GM21367 (cell line): ENCODE measurements around the gene MAPKAP1.
A peak's percentile ranks its signal among the peaks of the same experiment; 100 is the strongest.
"Not testable (repeated sequence)": the region's sequence is repeated elsewhere in the genome, so short reads cannot be mapped to it uniquely, and the experiment has no call there.

Experiments
- ATAC-seq: cut with Tn5 transposase; IDR thresholded peaks from one replicate; pipeline ENCODE4 v1.9.1; 2021; ENCODE audit not compliant: unreplicated experiment

Gene MAPKAP1

DNA sequence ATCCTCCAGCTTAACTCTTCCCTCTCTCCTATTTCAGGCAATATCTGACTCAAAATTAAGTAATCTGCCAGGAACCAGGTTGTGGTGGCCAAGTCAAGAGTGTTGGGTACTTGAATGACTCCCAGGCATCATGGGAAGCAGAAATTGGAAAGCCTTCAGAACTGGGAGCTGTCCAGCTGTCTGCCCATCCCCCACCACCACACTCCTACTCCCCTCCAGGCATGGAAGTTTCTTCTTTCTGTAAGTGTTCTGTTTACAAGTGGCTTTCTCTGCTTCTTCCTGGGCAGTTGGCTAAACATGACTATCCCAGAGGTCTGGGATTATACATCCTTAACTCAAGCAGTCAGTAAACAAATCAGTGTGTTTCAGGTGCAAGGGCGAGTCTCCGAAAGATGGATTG is 25.6 kb upstream of the MAPKAP1 start:
- no peak for ATAC-seq

DNA sequence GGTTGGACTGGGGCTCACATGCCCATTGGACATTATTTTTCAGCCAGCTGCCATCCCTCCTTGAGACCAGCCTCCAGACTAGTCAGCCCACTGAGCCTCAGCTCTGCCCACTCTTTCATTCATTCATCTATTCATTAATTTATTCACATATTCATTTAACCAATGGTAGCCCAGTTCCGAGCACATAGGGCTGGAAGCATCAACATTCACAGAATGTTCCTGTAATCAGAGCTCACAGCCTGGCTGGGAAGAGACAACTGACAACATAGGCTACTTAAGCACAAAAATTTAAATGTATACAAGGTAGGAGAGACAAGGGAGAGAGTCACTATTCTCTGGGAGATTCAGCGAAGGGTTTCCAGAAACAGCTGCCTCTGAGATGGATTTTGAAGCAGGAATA is 23.2 kb upstream of the MAPKAP1 start:
- ATAC-seq: no peak

DNA sequence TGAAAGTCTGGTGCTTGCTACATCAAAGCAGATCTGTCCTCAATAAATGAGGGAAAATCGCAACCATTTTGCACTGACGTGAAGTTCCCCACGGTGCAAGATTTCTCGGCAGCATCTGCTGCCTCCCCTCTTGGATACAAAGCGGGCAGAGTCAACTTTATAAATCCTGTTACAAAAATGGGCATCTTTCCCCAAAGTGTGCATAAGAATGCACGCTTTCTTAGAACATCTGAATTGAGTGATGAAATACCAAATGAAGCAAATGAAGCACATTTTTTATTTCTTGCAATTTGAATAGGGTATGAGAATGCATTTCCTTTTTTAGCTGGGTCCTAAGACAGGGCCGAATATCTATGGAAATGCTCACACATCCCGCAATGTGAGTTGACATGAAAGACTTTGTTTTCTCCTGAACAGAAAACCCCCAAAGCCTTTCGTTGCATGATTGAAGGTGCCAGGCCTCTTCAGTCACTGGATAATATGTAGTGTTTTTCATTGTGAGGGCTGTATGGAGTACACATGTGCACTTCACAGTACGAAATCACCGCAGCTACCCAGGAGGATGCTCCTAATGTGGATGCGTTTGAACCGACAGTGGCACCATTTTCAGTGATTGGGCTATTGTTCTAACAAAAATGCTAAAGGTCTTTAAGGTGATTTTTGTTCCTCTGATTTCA is 19.6 kb upstream of the MAPKAP1 start:
- ATAC-seq: no peak

DNA sequence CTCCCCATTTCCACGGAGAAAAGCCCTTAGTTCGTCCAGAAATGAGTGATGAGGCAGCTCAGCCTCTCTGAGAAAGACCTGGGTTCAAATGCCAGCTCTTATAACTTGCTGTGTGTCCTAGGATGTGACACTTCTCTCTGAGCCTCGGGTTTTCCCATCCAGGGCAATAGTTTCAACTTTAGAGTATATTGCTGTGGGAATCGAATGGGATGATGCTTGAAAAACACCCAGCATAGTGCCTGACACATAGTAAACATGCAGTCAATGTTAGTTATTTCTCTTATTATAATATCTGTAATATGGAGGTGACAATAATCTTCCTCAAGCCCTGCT is 430 bp upstream of the MAPKAP1 start:
- ATAC-seq: no peak

DNA sequence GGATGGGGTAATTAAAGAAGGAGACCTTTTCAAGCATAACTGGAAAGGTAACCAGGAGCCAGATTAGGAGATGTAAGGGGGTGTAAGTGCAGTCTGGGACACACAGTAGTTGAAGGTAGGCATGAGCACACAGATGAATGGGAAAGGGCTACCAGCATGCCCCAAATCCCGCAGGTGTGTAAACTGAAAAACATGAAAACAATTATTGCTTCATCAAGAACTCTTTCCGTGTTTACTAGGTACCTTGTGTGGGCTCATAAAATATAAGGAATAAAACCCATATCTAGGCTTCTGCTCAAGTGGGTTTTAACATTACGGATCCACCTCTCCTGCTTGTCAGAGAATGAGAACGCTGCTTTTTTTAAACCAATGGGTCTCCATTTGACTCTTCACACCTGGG is 1.1 kb downstream of the MAPKAP1 start:
- ATAC-seq: no peak

DNA sequence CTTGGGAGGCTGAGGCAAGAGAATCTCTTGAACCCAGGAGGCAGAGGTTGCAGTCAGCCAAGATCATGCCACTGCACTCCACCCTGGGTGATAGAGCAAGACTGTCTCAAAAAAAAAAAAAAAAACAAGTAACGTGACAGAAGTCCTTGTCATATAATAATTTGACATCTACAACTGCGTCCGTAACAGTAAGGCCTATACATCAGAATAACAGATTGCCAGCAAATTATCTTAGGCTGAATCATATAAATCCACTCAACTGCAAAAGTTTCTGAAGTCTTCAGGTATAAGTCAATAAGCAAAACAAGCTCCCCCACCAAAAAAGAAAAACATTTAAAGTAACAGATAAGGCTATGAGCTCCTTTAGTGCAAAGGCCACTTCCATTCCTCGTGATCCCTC is 3.3 kb downstream of the MAPKAP1 start:
- ATAC-seq: no peak

DNA sequence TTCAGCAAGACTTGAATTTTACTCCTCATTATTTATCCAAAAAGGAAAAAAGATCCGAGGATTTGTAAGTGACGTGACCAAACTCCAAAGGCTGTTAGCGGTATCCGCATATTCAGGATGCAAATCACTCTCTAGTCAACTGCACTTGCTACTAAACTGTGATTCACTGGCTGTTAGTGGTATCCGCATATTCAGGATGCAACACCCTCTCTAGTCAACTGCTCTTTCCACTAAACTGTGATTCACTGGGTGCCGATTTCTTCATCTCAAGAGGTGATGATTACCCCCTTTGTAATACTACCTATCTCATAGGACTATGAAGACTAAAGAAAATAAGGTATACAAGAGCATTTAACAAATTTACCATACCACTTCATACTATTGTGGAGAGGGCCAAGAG is 5.7 kb downstream of the MAPKAP1 start:
- no peak for ATAC-seq

DNA sequence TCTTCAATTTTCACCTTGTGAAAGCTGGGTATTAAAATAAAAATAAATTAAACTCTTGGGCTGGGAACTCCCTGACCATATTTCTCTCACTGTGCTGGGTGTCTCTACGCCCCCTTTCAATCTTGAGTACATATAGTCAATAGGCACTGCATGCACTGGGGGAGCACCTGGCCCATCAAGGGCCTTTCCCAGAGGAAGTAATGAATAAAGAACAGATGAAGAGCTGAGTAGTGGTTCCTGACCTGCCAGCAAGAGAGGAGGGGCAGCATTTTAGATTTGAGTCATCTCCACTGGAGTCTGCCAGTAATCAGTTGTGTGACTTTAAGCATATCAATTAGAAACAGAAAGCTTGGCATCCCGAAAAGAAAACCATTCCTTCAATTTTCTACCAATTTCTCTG is 6.2 kb downstream of the MAPKAP1 start:
- peak; percentile 63 for ATAC-seq

DNA sequence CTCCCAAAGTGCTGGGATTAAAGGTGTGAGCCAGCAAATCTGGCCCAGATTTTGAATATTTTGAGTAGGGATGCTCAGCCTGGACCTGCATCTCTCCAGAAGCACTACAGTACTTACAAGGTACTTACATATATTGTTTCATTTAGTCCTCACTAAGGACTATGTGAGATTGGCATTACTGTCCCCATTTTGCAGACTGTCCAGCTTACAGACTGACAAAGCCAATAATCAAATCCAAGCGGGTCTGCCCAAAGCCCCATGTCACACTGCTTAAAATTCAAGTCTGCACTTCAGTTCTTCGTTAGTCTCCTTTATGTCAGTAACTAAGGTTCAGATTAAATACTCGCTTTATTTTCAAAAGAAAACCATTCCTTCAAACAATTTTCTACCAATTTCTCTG is 7.1 kb downstream of the MAPKAP1 start:
- no peak for ATAC-seq

DNA sequence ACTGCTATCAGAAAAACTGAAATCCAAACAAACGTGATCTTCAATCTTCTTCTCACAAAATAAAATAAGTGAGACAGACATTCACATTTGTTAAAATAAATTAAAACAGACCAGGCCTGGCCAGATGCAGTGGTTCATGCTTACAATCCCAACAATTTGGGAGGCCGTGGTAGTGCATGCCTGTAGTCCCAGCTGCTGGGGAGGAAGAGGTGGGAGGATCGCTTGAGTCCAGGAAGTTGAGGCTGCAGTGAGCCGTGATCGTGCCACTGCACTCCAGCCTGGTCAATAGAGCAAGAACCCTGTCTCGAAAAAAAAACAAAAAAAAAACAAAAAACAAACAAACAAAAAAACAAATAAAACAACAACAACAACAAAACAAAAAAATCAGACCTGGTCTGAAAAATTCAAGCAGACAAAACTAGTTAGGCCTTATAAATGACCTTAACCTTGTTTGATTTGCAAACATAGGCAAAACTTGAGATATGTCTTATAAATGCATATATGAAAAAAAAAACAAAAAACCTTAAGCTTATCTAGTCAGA is 10.8 kb downstream of the MAPKAP1 start:
- ATAC-seq: no peak

DNA sequence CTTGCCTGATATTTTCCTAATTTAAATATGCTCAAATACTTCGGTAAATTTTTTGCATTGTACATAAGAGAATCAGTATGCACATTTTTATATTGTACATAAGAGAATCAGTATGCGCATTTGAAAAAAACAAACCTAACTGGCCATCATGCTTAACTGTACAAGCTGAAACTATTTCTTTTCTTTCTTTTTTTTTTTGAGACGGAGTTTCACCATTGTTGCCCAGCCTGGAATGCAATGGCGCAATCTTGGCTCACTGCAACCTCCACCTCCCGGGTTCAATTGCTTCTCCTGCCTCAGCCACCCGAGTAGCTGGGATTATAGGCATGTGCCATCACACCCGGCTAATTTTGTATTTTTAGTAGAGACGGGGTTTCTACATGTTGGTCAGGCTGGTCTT is 11.5 kb downstream of the MAPKAP1 start:
- not testable (repeated sequence) for ATAC-seq

DNA sequence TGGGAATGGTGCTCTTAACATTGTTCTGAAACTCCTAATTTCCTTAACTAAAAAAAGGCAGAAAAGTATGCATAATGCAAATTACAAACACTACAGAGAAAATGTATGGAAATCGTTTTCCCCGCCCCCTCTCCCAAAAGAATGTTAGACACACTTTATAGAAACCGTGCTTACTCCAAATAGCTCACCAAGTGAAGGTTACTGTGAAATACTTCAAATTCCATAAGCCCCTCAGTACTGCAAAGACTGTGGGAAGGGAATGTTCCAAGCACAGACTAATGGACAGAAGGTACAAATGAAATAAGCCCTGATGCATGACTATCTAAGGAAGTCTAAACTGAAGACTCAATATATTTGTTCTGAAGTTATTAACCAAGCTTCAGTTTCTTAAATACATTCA is 12.5 kb downstream of the MAPKAP1 start:
- no peak for ATAC-seq

DNA sequence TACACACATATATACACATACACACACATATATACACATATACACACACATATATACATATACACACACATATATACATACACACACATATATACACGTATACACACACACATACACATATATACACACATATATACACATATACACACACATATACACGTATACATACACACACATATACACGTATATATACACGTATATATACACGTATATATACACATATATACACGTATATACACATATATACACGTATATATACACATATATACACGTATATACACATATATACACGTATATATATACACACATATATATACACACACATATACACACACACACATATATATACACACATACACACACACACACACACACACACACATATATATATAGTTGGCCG is 13.5 kb downstream of the MAPKAP1 start:
- not testable (repeated sequence) for ATAC-seq

DNA sequence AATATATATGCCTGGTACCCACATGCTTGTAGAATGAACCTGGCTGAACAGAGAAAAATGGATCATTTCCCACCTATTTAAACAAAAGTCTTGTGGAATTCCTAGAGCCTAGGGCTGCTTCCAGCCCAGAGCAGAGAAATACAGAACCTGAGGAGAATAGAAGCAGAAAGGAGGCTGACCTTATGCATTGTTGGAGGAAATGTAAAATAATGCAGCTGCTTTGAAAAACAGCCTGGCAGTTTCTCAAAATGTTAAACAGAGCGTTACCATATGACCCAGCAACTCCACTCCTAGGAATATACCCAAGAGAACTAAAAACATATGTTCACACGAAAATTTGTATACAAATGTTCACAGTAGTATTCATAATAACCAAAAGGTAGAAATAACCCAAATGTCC is 15.1 kb downstream of the MAPKAP1 start:
- no peak for ATAC-seq

DNA sequence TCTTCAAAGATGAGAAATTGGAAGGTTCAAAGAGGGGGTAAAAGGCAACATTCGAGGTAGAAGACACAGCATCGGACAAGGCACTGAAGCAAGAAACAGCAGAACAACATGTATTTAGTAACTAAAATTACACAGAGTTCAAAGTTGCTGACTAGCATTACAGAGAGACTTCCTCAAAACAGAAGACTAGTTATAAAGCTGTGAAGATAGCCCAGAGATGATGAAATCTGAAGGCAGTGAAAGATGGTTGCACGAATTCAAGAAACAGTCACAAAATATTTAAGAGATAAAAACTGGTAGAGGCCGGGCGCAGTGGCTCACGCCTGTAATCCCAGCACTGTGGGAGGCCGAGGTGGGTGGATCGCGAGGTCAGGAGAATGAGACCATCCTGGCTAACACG is 16.3 kb downstream of the MAPKAP1 start:
- ATAC-seq: no peak

DNA sequence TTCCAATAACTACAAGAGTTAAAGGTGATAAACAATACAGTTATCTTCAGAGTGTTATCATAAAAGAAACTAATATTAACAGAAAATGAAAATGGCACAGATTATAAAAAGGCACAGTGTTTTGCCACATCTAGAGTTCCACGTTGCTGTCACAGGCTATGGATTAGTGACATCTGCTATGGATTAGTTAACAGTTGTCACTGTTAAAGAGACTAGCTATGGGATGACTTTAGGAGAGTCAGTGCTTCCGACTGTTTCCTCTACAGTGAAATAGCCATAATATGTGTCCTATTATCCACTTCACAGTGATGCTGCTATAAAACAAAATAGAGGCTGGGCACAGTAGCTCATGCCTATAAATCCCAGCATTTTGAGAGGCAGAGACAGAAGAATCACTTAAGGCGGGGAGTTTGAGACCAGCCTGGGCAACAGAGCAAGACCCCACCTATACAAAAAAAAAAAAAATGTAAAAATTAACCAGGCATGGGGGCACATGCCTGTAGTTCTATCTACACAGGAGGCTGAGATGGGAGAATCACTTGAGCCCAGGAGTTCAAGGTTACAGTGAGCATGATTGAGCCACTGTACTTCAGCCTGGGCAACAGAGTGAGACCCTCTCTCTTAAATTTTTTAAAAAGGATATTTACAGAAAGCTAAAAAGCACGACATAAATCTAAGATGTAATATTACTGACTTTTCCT is 19.7 kb downstream of the MAPKAP1 start:
- no peak for ATAC-seq

DNA sequence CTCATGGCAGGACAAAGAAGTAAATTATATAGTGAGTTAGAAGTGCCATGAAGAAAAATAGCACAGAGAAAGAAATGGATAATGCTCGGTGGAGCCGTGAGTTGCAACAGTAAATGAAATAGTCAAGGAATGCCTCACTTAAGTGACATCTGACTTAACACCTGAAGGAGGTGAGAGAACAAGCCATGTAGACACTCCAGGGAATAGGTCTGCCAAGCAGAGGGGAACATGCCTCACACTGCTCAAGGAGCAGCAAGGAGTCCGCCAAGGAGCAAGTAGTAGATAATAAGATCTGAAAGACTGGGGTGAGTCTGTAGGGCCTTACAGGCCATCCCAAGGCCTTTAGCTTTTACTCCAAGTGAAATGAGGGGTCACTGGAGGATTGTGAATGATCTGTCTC is 21.8 kb downstream of the MAPKAP1 start:
- ATAC-seq: no peak

DNA sequence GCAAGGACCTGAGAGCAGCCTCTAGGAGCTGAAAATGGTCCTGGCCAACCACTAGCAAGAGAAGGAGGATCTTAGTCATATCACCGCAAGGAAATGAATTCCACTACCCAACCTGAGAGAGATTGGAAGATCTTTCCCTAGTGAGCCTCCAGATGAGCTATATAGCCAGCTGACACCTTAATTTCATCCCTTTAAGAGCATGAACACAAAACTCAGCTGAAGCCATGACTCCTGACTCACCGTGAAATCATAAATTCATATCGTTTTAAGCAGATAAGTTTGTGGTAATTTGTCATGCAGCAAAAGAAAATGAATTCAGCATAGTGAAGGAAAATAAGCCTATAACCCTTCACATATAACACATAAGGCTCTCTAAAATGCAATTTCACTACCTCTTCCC is 23.5 kb downstream of the MAPKAP1 start:
- no peak for ATAC-seq

DNA sequence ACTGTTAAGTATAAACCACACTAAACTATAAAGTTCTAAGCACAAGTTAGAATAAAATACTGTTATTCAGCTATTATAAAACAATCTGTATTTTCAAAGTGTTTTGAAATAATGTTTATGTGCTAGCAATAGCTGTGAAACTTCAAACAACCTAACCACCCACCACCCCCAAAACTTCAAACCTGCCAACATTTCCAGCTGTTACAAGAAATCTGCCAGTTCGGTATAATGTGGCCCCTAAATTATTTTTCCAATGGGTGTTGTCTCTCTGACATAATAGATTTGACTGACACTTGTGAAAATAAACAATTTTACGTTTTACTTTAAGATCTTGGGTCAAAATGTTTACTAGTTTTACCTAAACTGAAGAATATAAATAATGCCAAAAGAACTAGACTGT is 24.7 kb downstream of the MAPKAP1 start:
- ATAC-seq: no peak

DNA sequence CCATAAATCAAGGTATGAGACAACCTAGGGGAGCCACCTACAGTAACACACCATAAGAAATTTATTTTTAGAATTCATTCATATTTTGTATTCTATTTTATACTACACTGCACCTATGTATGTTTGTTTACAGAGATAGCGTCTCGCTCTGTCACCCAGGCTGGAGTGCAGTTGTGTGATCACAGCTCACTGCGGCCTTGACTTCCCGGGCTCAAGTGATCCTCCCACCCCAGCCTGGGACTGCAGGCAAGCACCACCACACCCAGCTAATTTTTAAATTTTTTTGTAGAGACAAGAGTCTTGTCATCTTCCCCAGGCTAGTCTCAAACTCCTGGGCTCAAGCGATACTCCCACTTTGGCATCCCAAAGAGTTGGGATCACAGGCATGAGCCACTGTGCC is 25.4 kb downstream of the MAPKAP1 start:
- no peak for ATAC-seq

DNA sequence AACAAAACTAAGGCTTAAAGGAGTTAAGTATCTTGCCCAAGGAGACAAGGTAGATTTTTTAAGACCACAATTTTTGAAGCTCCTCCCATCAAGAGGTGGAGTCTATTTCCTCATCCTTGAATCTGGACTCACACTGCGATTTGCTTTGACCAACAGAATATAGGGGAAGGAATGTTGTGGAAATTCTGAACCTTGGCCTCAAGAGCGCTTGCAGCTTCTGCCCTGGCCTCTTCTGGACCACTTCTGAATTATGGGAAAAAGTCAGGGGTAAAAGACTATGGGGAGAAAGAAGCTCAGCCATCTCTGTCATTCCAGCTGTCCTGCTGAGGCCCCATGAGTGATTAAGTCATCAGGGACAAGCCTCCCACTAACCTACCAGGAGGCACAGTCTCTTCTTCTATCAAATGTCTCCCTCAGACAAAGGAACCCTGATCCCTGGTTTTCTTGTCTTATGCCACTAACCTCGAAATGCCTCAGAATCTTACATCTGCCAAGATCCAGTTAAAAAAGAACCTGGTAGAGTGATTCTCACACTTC is 25.9 kb downstream of the MAPKAP1 start:
- no peak for ATAC-seq

DNA sequence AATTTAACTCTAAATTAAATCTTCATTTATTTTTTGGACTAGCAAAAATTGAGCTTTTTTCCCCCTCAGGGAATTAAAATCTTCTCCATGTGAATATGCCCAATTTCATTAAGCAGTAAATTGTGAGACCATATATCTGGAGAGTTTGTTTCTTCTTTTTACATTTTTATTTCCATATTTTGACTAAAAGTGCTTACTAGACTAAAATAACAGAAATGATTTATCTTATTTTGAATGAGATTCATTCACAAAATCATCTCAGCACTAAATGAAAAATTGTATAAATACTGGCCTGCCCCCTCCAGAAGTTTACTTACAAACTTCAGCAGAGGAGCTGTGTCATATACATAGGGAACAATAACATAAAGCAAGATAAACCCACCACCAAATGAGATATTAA is 26.6 kb downstream of the MAPKAP1 start:
- ATAC-seq: no peak
